HG02759 (cell line): Measurements from ENCODE around the gene BRCC3.

Source experiments
- ATAC-seq: cut with Tn5 transposase; IDR thresholded peaks from one replicate; pipeline ENCODE4 v1.9.1; 2021; ENCODE audit warnings: mild to moderate bottlenecking, moderate library complexity; ENCODE audit not compliant: unreplicated experiment

Gene BRCC3

GRCh38 chrX:155070975-155071693 is at the start of gene BRCC3, which contains the start of the genes CMC4 and MTCP1:
Gene BRCC3 (plus strand): TSS chrX:155071508. CDS start chrX:155071528, 20 bp downstream.
Gene CMC4 (minus strand): TSS chrX:155071136. CDS start chrX:155064023, 7,113 bp downstream.
Gene MTCP1 (minus strand): TSS chrX:155071136. CDS start chrX:155066010, 5,126 bp downstream.
- peak; percentile 92 for ATAC-seq

GRCh38 chrX:155022585-155022984 is 48.7 kb upstream of the BRCC3 start, which contains the start of gene F8:
Gene F8 (minus strand): TSS chrX:155022723. CDS start chrX:155022552, 171 bp downstream.
- no peak for ATAC-seq

GRCh38 chrX:155023907-155024833 is 47.1 kb upstream of the BRCC3 start:
- no peak for ATAC-seq

DNA sequence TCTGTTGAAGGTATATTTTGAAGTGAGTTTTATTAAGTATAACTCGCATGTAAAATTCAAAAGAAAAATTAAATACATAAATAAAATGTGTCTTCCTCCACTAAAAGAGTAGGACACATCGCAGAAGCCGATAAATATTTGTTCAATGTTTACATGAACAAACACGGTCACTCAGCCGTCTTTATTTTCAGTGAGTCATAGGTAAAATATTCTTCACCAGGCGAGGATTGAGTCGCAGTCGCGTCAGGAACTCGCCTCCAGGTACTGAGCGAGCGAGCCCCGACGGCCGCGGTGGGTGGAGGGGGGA is 44.9 kb upstream of the BRCC3 start:
- no peak for ATAC-seq

DNA sequence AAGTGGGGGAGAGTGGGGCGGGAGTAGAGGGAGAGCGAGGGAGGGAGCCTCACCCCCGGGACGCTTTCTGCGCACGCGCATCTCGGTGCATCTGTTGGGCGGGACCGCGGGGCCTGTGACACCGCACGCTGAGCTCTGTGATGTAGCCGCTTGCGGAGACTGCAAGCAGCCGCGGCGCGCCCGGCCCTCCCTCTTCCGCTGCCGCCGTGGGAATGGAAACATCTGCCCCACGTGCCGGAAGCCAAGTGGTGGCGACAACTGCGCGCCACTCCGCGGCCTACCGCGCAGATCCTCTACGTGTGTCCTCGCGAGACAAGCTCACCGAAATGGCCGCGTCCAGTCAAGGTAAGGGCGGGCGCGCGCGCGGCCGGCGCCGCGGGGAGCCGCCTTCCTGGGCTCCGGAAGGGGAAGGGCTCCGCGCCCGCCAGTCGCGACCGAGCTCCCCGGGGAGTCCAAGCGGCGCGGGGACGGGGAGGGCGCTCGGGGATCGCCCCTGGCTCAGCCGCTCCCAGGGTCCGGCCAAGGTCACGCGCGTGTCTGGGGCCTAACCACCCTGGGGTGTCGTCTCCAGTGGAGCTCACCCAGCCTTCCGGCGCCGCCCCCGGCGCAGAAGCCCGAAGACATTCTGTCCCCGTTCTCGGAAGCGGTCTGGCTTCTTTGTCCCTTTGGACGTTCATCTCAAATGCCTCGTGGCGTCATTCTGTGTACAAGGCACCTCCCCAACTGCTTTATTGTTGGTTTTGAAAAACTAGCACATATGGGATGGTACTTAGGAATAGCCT is 44.4 kb upstream of the BRCC3 start, which contains the start of gene FUNDC2:
Gene FUNDC2, plus strand, starts transcription at position 118 of the 782 bp plus-strand sequence. Its CDS starts 95 bp downstream, at position 213.
- peak; percentile 93 for ATAC-seq

GRCh38 chrX:155027509-155028066 is 43.7 kb upstream of the BRCC3 start:
- no peak for ATAC-seq

DNA sequence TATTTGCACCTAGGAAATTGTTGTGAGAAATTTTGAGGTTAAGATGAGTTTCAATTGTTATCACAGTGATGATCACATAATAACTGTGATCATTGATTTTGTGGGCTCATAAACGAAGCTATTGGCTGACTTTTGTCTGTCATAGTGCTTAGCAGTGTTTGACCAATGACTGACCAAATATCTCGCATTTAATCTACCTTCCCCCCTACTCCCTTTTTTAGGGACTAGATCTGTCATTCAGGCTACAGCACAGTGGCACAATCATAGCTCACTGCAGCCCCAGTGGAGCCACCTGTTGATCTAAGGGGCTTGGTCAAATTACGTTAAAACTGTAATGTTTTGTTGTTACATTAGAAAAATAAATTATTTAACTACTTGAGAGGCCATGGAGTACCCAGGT is 43.2 kb upstream of the BRCC3 start:
- no peak for ATAC-seq

GRCh38 chrX:155028877-155029291 is 42.4 kb upstream of the BRCC3 start:
- ATAC-seq: no peak

GRCh38 chrX:155031657-155032056 is 39.7 kb upstream of the BRCC3 start:
- no peak for ATAC-seq

- no peak for ATAC-seq
These were observed 35.6 kb upstream of the BRCC3 start for GRCh38 chrX:155035688-155036087.

GRCh38 chrX:155046129-155046810 is 25.0 kb upstream of the BRCC3 start:
- no peak for ATAC-seq

- ATAC-seq: no peak
These were observed 24.3 kb upstream of the BRCC3 start for GRCh38 chrX:155046811-155047528.

GRCh38 chrX:155048977-155049619 is 22.2 kb upstream of the BRCC3 start:
- ATAC-seq: no peak

DNA sequence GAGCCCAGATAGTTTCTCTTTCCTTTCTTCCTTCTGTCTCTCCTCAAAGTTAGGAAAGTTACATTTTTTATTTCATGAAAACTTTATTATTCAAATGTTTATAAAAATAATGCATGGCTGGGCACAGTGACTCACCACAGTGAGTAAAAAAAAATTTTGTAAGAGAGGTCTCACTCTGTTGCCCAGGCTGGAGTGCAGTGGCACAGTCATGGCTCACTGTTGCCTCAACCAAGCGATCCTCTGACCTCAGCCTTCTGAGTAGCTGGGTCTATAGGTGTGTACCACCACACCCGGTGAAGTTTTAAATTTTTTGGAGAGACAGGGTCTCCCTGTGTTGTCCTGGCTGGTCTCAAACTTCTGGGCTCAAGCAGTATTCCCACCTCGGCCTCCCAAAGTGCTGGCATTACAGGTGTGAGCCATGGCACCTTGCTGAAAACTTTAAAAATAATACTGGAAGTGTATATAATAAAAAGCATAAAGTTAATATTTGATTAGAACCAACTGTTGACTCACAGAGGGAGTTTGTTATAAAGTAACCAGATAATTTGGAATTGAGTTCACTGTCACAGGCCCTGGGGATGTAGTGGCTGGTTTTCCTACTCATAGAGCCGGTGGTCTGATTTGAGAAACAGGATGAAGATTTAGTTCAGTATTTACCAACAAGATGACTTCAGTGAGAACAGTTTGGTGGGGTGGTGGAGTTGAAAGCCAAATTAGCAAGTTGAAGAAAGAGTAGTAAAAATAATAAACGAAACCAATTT is 18.4 kb upstream of the BRCC3 start:
- no peak for ATAC-seq

GRCh38 chrX:155053656-155054055 is 17.7 kb upstream of the BRCC3 start:
- ATAC-seq: no peak

- ATAC-seq: no peak
These were observed 17.1 kb upstream of the BRCC3 start for GRCh38 chrX:155054255-155054654.

DNA sequence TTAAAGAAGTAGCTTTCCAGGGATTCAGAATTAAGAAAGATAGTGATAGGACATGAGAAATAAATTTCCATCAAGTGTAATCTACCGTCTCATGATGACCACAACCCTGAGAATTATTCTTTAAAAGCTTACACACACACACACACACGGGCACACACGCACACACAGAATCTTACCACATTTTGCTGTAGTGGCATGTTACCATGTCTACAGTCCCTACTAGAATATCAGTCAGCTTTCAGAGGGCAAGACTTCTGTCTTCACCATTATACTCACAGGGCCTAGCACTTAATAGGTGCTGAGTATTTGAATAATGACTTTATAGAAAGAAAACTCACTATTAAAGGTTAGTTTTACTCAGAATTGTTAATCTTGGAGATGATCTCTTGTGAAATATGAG is 15.8 kb upstream of the BRCC3 start:
- no peak for ATAC-seq

DNA sequence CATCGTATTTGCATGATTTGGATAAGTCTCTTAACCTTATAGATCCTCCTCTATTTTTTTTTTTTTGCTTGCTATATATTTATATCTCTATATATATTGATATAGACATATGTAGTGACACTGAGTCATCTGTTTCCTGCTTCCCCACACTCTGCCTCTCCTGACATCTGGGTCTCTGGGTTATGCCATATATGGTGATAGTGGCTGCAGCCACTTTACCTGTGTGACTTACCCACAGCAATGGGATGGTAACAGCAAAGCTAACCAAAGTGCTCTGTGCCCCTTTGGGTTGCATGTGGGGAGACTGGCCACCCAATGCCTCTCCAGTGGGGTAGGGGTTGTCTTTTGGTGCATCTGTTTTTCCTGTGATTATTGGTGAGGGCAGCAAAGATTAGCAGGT is 14.8 kb upstream of the BRCC3 start:
- ATAC-seq: no peak
